Tibial nerve (tissue), 4 donors: ENCODE results near the gene GREM2. TPM values are rescaled to one million over a fixed set of nuclear protein-coding genes. Genes with fewer than 3 reads are reported as not detected.

Experiments used
- DNase-seq, 2 donors: peaks; one replicate each; pipeline ENCODE4 v3.0.0-alpha.2; 2019; ENCODE audit warnings: low spot score in 2 of 2
- H3K27ac ChIP-seq, 4 donors: fragments of 200-600 bp; sonication (generic) in 3 of 4; one replicate each; pipeline ENCODE4 v1.5.1; 2017 to 2019; ENCODE audit warnings: mild to moderate bottlenecking in 1 of 4
- H3K27me3 ChIP-seq, 2 donors: fragments of 200-600 bp; sonication (generic) in 1 of 2; one replicate each; pipeline versions ENCODE4 v1.5.1 to v1.6.0; 2017 to 2019
- H3K36me3 ChIP-seq, 3 donors: fragments of 200-600 bp; sonication (generic); one replicate each; pipeline ENCODE4 v1.5.1; 2018 to 2019
- H3K4me1 ChIP-seq, 4 donors: fragments of 200-600 bp; sonication (generic) in 3 of 4; one replicate each; pipeline ENCODE4 v1.5.1; 2017 to 2019
- H3K4me3 ChIP-seq, 4 donors: fragments of 200-600 bp; sonication (generic) in 3 of 4; one replicate each; pipeline ENCODE4 v1.5.1; 2017 to 2019; ENCODE audit warnings: mild to moderate bottlenecking in 1 of 4, moderate library complexity in 1 of 4
- H3K9me3 ChIP-seq, 4 donors: fragments of 200-600 bp; sonication (generic) in 3 of 4; one replicate each; pipeline ENCODE4 v1.5.1; 2017 to 2019
- EP300 ChIP-seq, 2 donors: sonication (generic); formaldehyde crosslinking; IDR thresholded peaks; one replicate each; pipeline ENCODE4 v1.6.1; 2017; ENCODE audit warnings: antibody characterized with exemption in 2 of 2, mild to moderate bottlenecking in 1 of 2
- POLR2A ChIP-seq, 2 donors: fragments of 450-650 bp; IDR thresholded peaks; one replicate each; pipeline ENCODE4 v1.6.1; 2017; ENCODE audit warnings: antibody characterized with exemption in 2 of 2, mild to moderate bottlenecking in 2 of 2, moderate library complexity in 2 of 2
- WGBS, 2 donors: methylation state at CpG; one replicate each; pipeline ENCODE4 v1.1.5; 2018; 5-methylcytosine and 5-hydroxymethylcytosine counted together
- total RNA-seq, 4 donors: library from RNA; depleted of rRNA; stranded (reverse); fragments of >200 nt; gene quantifications; one replicate each; pipeline ENCODE4 v1.1.0, GENCODE V29; 2016
- TF ChIP-seq, protein P1 (sequence below), 5 experiments: fragments of 200-600 bp in 3 of 5; fragments of 450-650 bp in 2 of 5; sonication (generic) in 3 of 5; IDR thresholded peaks; one replicate each; pipeline ENCODE4 v1.5.1; 2016 to 2019; ENCODE audit warnings: antibody characterized with exemption in 5 of 5, mild to moderate bottlenecking in 3 of 5, moderate library complexity in 2 of 5

Gene GREM2
- total RNA-seq, 4 donors from 2014 or later, result 0.21 to 0.87 (median 0.35) TPM

DNA sequence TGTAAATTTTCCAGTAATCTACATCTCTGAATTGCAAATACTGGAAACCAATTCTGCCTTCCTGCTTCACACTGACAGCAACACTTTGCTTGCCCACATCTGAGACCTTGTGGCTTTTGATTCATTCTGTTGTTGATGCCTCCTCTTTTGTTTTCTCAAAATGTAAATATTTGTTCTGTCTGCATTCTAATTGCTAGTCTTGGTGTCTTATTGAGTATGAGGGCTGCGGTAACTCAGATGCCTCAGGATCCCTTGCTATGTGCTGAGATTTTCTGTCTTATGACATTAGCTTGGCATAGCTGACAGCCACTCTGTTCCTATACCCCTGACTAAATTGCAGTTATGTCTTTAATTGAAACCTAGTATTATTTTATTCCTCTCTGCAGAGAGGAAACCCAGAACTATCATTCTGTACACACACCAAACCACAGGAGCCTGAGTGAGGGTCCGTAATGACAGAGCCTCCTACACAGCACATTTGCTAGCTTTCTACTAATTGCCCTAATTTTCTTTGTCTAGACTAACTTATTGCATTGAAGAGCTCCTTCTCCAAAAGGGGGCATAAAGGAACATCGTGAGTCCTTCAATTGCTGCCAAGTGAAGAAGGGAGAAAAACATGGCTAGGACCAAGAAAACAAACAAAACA, 72.1 kb downstream of the GREM2 start:
- Histone ChIP-seq H3K27me3 (no peaks in the 10 kb centered on the region), H3K4me3 (no peak overlapping the region), H3K9me3 (no peaks in the 10 kb centered on the region), H3K27ac (no peak overlapping the region), H3K4me1 (no peaks in the 10 kb centered on the region), H3K36me3 (no peaks in the 10 kb centered on the region)
- 36 to 37% methylated on average over 3 of the region's 3 CpGs for WGBS, 2 donors
- TF ChIP-seq POLR2A (IDR thresholded peaks at IDR 0.05), result no peak
- TF ChIP-seq EP300 (IDR thresholded peaks at IDR 0.05), result no peak
- TF ChIP-seq, protein P1, sequence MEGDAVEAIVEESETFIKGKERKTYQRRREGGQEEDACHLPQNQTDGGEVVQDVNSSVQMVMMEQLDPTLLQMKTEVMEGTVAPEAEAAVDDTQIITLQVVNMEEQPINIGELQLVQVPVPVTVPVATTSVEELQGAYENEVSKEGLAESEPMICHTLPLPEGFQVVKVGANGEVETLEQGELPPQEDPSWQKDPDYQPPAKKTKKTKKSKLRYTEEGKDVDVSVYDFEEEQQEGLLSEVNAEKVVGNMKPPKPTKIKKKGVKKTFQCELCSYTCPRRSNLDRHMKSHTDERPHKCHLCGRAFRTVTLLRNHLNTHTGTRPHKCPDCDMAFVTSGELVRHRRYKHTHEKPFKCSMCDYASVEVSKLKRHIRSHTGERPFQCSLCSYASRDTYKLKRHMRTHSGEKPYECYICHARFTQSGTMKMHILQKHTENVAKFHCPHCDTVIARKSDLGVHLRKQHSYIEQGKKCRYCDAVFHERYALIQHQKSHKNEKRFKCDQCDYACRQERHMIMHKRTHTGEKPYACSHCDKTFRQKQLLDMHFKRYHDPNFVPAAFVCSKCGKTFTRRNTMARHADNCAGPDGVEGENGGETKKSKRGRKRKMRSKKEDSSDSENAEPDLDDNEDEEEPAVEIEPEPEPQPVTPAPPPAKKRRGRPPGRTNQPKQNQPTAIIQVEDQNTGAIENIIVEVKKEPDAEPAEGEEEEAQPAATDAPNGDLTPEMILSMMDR (IDR thresholded peaks at IDR 0.05), result no peak
- DNase-seq, result no peak

GRCh38 chr1:240538776-240539430, 73.1 kb downstream of the GREM2 start:
- TF ChIP-seq EP300 (IDR thresholded peaks at IDR 0.05), result no peak
- TF ChIP-seq, protein P1 (IDR thresholded peaks at IDR 0.05), result no peak
- TF ChIP-seq POLR2A (IDR thresholded peaks at IDR 0.05), result no peak
- Histone ChIP-seq H3K36me3 (no peaks in the 10 kb centered on the region), H3K9me3 (no peaks in the 10 kb centered on the region), H3K4me1 (no peaks in the 10 kb centered on the region), H3K4me3 (no peak overlapping the region), H3K27me3 (no peaks in the 10 kb centered on the region), H3K27ac (no peak overlapping the region)
- WGBS, 2 donors, result 73 to 76% methylated on average over 3 of the region's 3 CpGs
- no peak for DNase-seq

GRCh38 chr1:240533154-240533780, 78.7 kb downstream of the GREM2 start:
- Histone ChIP-seq H3K4me3 (no peak overlapping the region), H3K36me3 (no peaks in the 10 kb centered on the region), H3K4me1 (no peaks in the 10 kb centered on the region), H3K27ac (no peak overlapping the region), H3K27me3 (no peaks in the 10 kb centered on the region), H3K9me3 (no peaks in the 10 kb centered on the region)
- TF ChIP-seq, protein P1 (IDR thresholded peaks at IDR 0.05), result no peak
- TF ChIP-seq POLR2A (IDR thresholded peaks at IDR 0.05) (no peak), EP300 (IDR thresholded peaks at IDR 0.05) (no peak)
- DNase-seq, result no peak
- WGBS, 2 donors, result 76 to 83% methylated on average over 2 of the region's 2 CpGs

DNA sequence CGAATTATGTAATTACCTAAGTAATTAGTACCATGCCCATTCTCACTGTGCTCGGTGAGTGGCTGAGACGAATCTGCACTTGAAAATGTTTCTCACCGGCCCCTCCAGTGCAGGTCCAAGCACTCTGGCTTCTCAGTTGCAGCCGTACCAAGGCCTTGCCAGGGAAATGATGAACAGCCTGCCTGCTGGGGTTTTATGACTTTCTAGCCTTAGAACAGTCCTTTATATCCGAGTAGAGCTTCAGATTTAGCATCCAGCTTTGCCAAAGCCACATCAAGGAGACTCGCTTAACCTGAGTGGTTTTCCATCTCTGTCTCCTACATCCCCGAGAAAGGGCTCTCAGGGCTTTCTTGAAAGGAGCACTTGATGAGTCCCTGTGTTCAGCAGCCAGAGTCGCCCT, 83.4 kb downstream of the GREM2 start:
- Histone ChIP-seq H3K27me3 (no peaks in the 10 kb centered on the region), H3K27ac (no peak overlapping the region), H3K36me3 (no peaks in the 10 kb centered on the region), H3K4me1 (no peaks in the 10 kb centered on the region), H3K4me3 (no peak overlapping the region), H3K9me3 (no peaks in the 10 kb centered on the region)
- DNase-seq, result no peak
- TF ChIP-seq, protein P1 (IDR thresholded peaks at IDR 0.05), result no peak
- TF ChIP-seq EP300 (IDR thresholded peaks at IDR 0.05) (no peak), POLR2A (IDR thresholded peaks at IDR 0.05) (no peak)
- 74 to 77% methylated on average over 9 of the region's 9 CpGs for WGBS, 2 donors

DNA sequence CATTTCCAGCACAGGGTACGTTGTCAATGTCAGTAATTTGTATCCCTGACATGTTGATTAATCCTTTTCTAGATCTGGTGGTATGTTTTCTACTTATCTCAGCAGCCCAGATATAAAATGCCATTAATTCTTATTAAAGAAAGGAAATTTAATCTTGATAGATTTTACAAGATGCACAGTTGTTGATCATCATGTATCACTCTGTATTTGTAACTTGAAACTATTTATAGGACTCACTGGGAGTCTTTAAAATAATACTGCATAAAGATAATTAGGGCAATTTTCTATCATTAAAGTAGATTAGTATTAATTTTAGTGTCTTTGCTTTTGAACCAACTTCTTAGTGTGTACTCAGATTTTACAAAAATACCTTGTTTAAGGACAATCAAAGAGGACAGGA, 84.9 kb downstream of the GREM2 start:
- no peak for DNase-seq
- Histone ChIP-seq H3K4me1 (no peaks in the 10 kb centered on the region), H3K4me3 (no peak overlapping the region), H3K36me3 (no peaks in the 10 kb centered on the region), H3K27ac (no peak overlapping the region), H3K9me3 (no peaks in the 10 kb centered on the region), H3K27me3 (no peaks in the 10 kb centered on the region)
- TF ChIP-seq EP300 (IDR thresholded peaks at IDR 0.05) (no peak), POLR2A (IDR thresholded peaks at IDR 0.05) (no peak)
- TF ChIP-seq, protein P1 (IDR thresholded peaks at IDR 0.05), result no peak
- 74 to 78% methylated on average over 1 of the region's 1 CpG for WGBS, 2 donors
